ENCODE data around the gene GJC1. TPM values are rescaled to one million over a fixed set of nuclear protein-coding genes. Genes with fewer than 3 reads are reported as not detected.

The GJC1 gene
- total RNA-seq, 1 experiment from 2014 or later: 119 TPM

DNA sequence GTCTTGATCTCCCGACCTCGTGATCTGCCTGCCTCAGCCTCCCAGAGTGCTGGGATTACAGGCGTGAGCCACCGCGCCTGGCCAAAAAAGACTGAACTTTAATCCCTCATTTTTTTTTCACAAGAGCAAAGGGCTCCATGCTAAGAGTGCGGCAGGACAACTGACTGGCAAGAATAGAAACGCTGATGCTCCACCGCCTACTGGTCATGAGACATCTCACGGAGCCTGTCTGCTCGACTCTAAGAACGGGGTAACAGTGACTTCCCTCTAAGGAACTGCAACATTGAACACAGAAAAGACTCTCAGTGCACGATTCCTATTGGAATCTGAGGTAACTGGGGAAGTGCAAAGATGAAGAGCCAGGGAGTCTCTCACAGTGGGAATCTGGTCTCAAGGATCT is 41.5 kb upstream of the GJC1 start:
- Histone ChIP-seq H3T11ph (ENCODE audit: low read length) (no peak overlapping the region), H2BK15ac (ENCODE audit: low read depth, low read length) (no peak overlapping the region), H3K27me3 (ENCODE audit: insufficient read depth, low read length) (no peaks in the 10 kb centered on the region), H2BK20ac (ENCODE audit: low read depth, low read length, poor library complexity, severe bottlenecking) (no peak overlapping the region), H3K27ac (ENCODE audit: insufficient read length, low read depth, low read length) (no peak overlapping the region), H3K23ac (ENCODE audit: insufficient read length, low read depth, low read length) (no peak overlapping the region), H3K14ac (ENCODE audit: insufficient read depth, low read length) (no peak overlapping the region), H2BK5ac (ENCODE audit: insufficient read length, low read length) (no peak overlapping the region), H2BK120ac (ENCODE audit: low read depth, low read length, poor library complexity, severe bottlenecking) (no peak overlapping the region), H4K91ac (ENCODE audit: insufficient read length, low read depth, low read length) (no peak overlapping the region), H4K20me1 (ENCODE audit: control insufficient read depth, insufficient read depth, insufficient read length) (no peaks in the 10 kb centered on the region), H3K4me2 (ENCODE audit: insufficient read depth, insufficient read length, low read length) (no peak overlapping the region), H3K9ac (ENCODE audit: extremely low read depth, insufficient read length, low read length) (no peak overlapping the region), H3K9me3 (ENCODE audit: control insufficient read depth, low read depth, low read length) (no peaks in the 10 kb centered on the region), H2AK5ac (ENCODE audit: insufficient read length, low read length) (no peak overlapping the region), H3K23me2 (ENCODE audit: insufficient read length, low read depth, low read length, poor library complexity, severe bottlenecking) (no peaks in the 10 kb centered on the region), H3K18ac (ENCODE audit: insufficient read length, low read depth, low read length) (no peak overlapping the region), H3K4me1 (ENCODE audit: insufficient read depth, low read length) (no peaks in the 10 kb centered on the region), H4K5ac (ENCODE audit: insufficient read length, low read depth, low read length) (no peak overlapping the region), H4K8ac (replicated peaks; ENCODE audit: insufficient read length, low read depth, low read length) (no peak overlapping the region), H2BK12ac (ENCODE audit: insufficient read length, low read depth, low read length) (no peak overlapping the region), H3K4ac (ENCODE audit: low read depth, low read length) (no peak overlapping the region), H3K79me1 (ENCODE audit: insufficient read depth, low read depth, low read length, poor library complexity, severe bottlenecking) (no peaks in the 10 kb centered on the region), H3K79me2 (ENCODE audit: insufficient read depth, low read length) (no peaks in the 10 kb centered on the region), H2AFZ (ENCODE audit: low read length) (no peak overlapping the region), H3K56ac (ENCODE audit: insufficient read length, low read depth, low read length) (no peak overlapping the region)
- no peak overlapping the region for H3K4me3 Mint-ChIP-seq
- no peak for TF ChIP-seq CTCF (conservative IDR thresholded peaks at IDR 0.05)
- no peak overlapping the region for H3K27ac Mint-ChIP-seq
- no peaks in the 10 kb centered on the region for H3K9me3 Mint-ChIP-seq
- no peaks in the 10 kb centered on the region for H3K4me1 Mint-ChIP-seq
- WGBS (ENCODE audit: extremely low coverage, insufficient read length, low lambda C conversion rate): no CpG with 5 or more reads among the region's 12 CpGs
- DNase-seq: no peak
- H3K36me3 Mint-ChIP-seq (ENCODE audit: insufficient read depth in 1 of 3, low read depth in 3 of 3): peaks cover 30 to 86% (median 61%) of the 10 kb centered on the region in 3 experiments
- H3K27me3 Mint-ChIP-seq (ENCODE audit: low read depth): no peaks in the 10 kb centered on the region
